OCI-LY1 (cell line): ENCODE results near the gene MME.
"Not testable (repeated sequence)": the region's sequence is repeated elsewhere in the genome, so short reads cannot be mapped to it uniquely, and the experiment has no call there.

Experiments used
- H2AFZ ChIP-seq: fragments of 200-600 bp; sonication (generic), shearing (Covaris generic); 2 replicates; pipeline ENCODE4 v1.6.0; 2014; ENCODE audit warnings: antibody characterized with exemption, mild to moderate bottlenecking, low read length
- H3F3A ChIP-seq: fragments of 200-600 bp; sonication (generic), shearing (Covaris generic); 2 replicates; pipeline ENCODE4 v1.6.0; 2014; ENCODE audit warnings: mild to moderate bottlenecking, antibody characterized with exemption, low read length, moderate library complexity; ENCODE audit not compliant: insufficient read depth
- H3K27ac ChIP-seq: fragments of 200-600 bp; sonication (generic); 2 replicates; pipeline ENCODE4 v1.5.1; 2014; ENCODE audit warnings: low read length, mixed run types, mild to moderate bottlenecking, low read depth; ENCODE audit not compliant: poor library complexity, severe bottlenecking
- H3K27me3 ChIP-seq: fragments of 200-600 bp; sonication (generic); 2 replicates; pipeline ENCODE4 v1.6.0; 2014; ENCODE audit warnings: antibody characterized with exemption, mild to moderate bottlenecking, low read length, moderate library complexity; ENCODE audit not compliant: insufficient read depth
- H3K36me3 ChIP-seq: fragments of 200-600 bp; sonication (generic); 2 replicates; pipeline ENCODE4 v1.6.1; 2014; ENCODE audit warnings: mild to moderate bottlenecking, antibody characterized with exemption, low read length, moderate library complexity, mixed read lengths; ENCODE audit not compliant: insufficient read depth
- H3K4me1 ChIP-seq: fragments of 200-600 bp; sonication (generic); 2 replicates; pipeline ENCODE4 v1.5.1; 2014; ENCODE audit warnings: mild to moderate bottlenecking, low read length, moderate library complexity; ENCODE audit not compliant: insufficient read depth, severe bottlenecking
- H3K4me2 ChIP-seq: fragments of 200-600 bp; sonication (generic), shearing (Covaris generic); 2 replicates; pipeline ENCODE4 v1.6.1; 2014; ENCODE audit warnings: low read length
- H3K4me3 ChIP-seq: fragments of 200-600 bp; sonication (generic); 2 replicates; pipeline ENCODE4 v1.5.1; 2014; ENCODE audit warnings: low read length, low read depth, mild to moderate bottlenecking, mixed read lengths; ENCODE audit not compliant: poor library complexity, severe bottlenecking
- H3K79me2 ChIP-seq: fragments of 200-600 bp; shearing (Covaris generic); 2 replicates; pipeline ENCODE4 v1.6.1; 2016; ENCODE audit warnings: mixed run types, low read length, mixed read lengths; ENCODE audit not compliant: insufficient read depth
- H3K9ac ChIP-seq: fragments of 200-600 bp; sonication (generic), shearing (Covaris generic); 2 replicates; pipeline ENCODE4 v1.6.1; 2014; ENCODE audit warnings: mild to moderate bottlenecking, low read length, mixed read lengths
- H3K9me2 ChIP-seq: fragments of 200-600 bp; sonication (generic), shearing (Covaris generic); 2 replicates; pipeline ENCODE4 v1.6.1; 2014; ENCODE audit warnings: low read depth, mild to moderate bottlenecking, low read length, mixed read lengths
- H3K9me3 ChIP-seq: fragments of 200-600 bp; shearing (Covaris generic); 2 replicates; pipeline ENCODE4 v1.6.1; 2014; ENCODE audit warnings: low read length, mixed read lengths
- H4K20me1 ChIP-seq: fragments of 200-600 bp; sonication (generic), shearing (Covaris generic); 2 replicates; pipeline ENCODE4 v1.6.0; 2016; ENCODE audit warnings: mild to moderate bottlenecking, low read length; ENCODE audit not compliant: insufficient read depth
- CTCF ChIP-seq: fragments of 200-600 bp; sonication (generic), shearing (Covaris generic); IDR thresholded peaks from 2 replicates; pipeline ENCODE4 v1.5.1; 2017; ENCODE audit warnings: mild to moderate bottlenecking, antibody characterized with exemption, low read length, moderate library complexity, mixed read lengths
- EZH2 ChIP-seq: fragments of 200-600 bp; sonication (generic), shearing (Covaris generic); IDR thresholded peaks from 2 replicates; pipeline ENCODE4 v1.8.0; 2017; ENCODE audit warnings: borderline replicate concordance, mixed run types, mild to moderate bottlenecking, antibody characterized with exemption, low read length, moderate library complexity, mixed read lengths

Gene MME

GRCh38 chr3:155111971-155112370 is 31.9 kb downstream of the MME start:
- TF ChIP-seq CTCF = no peak
- TF ChIP-seq EZH2 = no peak
- no peaks in the 10 kb centered on the region for H3K27me3 ChIP-seq
- H3K4me3 ChIP-seq = peak overlapping the region; percentile 53
- no peaks in the 10 kb centered on the region for H3K9me2 ChIP-seq
- peaks cover 98% of the 10 kb centered on the region for H3K4me1 ChIP-seq
- H4K20me1 ChIP-seq = no peaks in the 10 kb centered on the region
- H3K36me3 ChIP-seq = peaks cover 67% of the 10 kb centered on the region
- H3K9me3 ChIP-seq = no peaks in the 10 kb centered on the region
- H3F3A ChIP-seq = peaks cover 34% of the 10 kb centered on the region
- H3K79me2 ChIP-seq = peaks cover 28% of the 10 kb centered on the region
- H3K4me2 ChIP-seq = peak overlapping the region; percentile 64
- peak overlapping the region; percentile 99 for H3K27ac ChIP-seq
- H3K9ac ChIP-seq = peak overlapping the region; percentile 86
- H2AFZ ChIP-seq = no peak overlapping the region

- peaks cover 94% of the 10 kb centered on the region for H3K4me1 ChIP-seq
- peak overlapping the region; percentile 64 for H3K4me2 ChIP-seq
- no peak overlapping the region for H2AFZ ChIP-seq
- no peaks in the 10 kb centered on the region for H4K20me1 ChIP-seq
- H3K9ac ChIP-seq = peak overlapping the region; percentile 86
- no peaks in the 10 kb centered on the region for H3K9me2 ChIP-seq
- H3K4me3 ChIP-seq = peak overlapping the region; percentile 53
- TF ChIP-seq EZH2 (no peak), CTCF (no peak)
- H3K9me3 ChIP-seq = 0 out of 2 replicates have a peak, but pooled peaks cover under 1% of the 10 kb centered on the region
- H3K79me2 ChIP-seq = peaks cover 23% of the 10 kb centered on the region
- H3K36me3 ChIP-seq = peaks cover 67% of the 10 kb centered on the region
- no peaks in the 10 kb centered on the region for H3K27me3 ChIP-seq
- H3F3A ChIP-seq = peaks cover 34% of the 10 kb centered on the region
- H3K27ac ChIP-seq = peak overlapping the region; percentile 99
Observed at GRCh38 chr3:155112661-155113389, 32.7 kb downstream of the MME start.

- H2AFZ ChIP-seq, H3K27ac ChIP-seq, H3F3A ChIP-seq, H4K20me1 ChIP-seq, H3K9me3 ChIP-seq, H3K27me3 ChIP-seq, H3K9ac ChIP-seq, H3K9me2 ChIP-seq, H3K79me2 ChIP-seq, H3K4me2 ChIP-seq, H3K4me3 ChIP-seq: not testable (repeated sequence)
- peaks cover 44% of the 10 kb centered on the region for H3K36me3 ChIP-seq
- H3K4me1 ChIP-seq = peaks cover 39% of the 10 kb centered on the region
Observed at GRCh38 chr3:155124745-155125144, 44.6 kb downstream of the MME start.

GRCh38 chr3:155129396-155129795 is 49.3 kb downstream of the MME start:
- Histone ChIP-seq H3K4me1 (peaks cover 50% of the 10 kb centered on the region), H3K79me2 (peaks cover 13% of the 10 kb centered on the region), H3K9ac (no peak overlapping the region), H3K27ac (peak overlapping the region; percentile 34), H3K9me2 (no peaks in the 10 kb centered on the region), H4K20me1 (no peaks in the 10 kb centered on the region), H2AFZ (no peak overlapping the region), H3K27me3 (no peaks in the 10 kb centered on the region), H3K4me3 (no peak overlapping the region), H3K36me3 (peaks cover 87% of the 10 kb centered on the region), H3K9me3 (no peaks in the 10 kb centered on the region), H3F3A (no peaks in the 10 kb centered on the region), H3K4me2 (no peak overlapping the region)
- no peak for TF ChIP-seq CTCF
- TF ChIP-seq EZH2 = no peak
